ENCODE measurements around the gene UBIAD1.
A peak's percentile ranks its signal among the peaks of the same experiment; 100 is the strongest.

Gene UBIAD1, protein sequence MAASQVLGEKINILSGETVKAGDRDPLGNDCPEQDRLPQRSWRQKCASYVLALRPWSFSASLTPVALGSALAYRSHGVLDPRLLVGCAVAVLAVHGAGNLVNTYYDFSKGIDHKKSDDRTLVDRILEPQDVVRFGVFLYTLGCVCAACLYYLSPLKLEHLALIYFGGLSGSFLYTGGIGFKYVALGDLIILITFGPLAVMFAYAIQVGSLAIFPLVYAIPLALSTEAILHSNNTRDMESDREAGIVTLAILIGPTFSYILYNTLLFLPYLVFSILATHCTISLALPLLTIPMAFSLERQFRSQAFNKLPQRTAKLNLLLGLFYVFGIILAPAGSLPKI

DNA sequence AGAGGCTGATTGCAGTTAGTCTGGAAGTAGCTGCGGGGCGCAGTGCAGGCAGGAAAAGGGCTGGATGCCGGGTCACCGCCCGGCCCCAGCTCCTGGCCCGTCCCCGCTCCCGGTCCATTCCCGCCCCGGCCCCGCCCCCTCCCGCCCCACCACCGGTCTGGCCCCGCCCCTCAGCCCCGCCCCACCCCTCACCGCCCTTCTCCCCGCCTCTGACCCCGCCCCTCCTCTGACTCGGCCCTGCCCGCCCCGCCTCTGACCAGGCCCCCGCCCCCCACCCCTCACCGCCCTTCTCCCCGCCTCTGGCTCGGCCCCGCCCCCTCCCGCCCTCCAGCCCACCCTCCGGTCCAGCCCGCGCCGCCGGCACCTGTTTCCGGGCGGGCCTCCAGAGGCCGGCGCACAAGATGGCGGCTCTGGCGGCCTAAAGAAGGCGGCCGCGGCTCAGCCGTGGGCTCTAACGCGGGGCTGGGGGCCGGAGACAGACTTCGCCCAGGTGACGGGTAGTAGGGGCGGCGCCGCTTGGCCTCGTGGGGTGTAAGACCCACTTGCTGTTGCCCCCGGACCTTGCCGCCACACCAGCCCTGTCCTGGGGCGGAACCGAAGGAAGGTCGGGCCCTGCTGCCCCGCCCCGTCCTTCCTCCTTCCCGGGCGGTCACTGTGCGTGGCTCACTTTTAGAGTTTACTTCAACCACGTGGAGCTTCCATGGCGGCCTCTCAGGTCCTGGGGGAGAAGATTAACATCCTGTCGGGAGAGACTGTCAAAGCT is at the start of gene UBIAD1:
TSS of gene UBIAD1 (plus strand) at position 367 of the 763 bp plus-strand sequence. CDS start at position 701, 334 bp downstream.
- peak; percentile 89 for DNase-seq (ENCODE audit: low read depth)

DNA sequence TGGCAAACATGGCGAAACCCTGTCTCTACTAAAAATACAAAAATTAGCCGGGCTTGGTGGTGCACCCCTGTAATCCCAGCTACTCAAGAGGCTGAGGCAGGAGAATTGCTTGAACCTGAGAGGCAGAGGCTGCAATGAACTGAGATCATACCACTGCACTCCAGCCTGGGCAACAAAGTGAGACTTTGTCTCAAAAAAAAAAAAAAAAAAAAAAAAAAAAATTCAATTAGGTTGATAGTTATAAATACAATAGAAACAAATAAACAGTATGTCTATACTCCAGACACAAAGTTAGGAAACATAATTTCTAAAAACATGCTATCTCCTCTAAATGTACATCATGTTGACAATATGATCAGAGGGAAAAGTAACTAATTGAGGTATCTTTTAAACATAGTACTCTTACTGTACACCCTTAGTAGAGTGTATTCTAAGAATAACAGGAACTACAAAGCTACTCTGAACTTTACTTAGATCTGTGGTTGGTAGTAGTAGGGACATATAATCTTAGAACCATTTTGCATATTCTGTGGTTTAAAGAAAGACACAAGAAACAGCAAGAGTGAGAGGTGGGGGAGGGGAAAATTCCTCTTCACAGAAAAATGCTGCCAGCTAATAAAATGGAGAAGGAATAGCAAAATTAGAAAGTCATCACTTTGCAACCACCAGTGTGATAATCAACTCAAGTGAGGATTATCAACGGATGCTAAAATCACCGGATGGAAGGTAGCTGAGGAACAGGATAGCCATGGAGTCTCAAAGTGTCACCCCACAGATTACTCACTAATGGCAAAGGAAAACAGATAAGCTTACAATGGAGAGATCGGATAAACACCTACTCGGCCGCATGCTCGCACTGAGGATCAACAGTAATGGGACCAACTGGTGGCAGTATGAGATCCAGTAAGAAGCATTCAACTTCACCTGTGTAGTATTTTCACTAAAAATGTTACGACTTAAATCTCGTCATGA is 45.6 kb upstream of the UBIAD1 start:
- DNase-seq (ENCODE audit: low read depth), result peak; percentile 35

DNA sequence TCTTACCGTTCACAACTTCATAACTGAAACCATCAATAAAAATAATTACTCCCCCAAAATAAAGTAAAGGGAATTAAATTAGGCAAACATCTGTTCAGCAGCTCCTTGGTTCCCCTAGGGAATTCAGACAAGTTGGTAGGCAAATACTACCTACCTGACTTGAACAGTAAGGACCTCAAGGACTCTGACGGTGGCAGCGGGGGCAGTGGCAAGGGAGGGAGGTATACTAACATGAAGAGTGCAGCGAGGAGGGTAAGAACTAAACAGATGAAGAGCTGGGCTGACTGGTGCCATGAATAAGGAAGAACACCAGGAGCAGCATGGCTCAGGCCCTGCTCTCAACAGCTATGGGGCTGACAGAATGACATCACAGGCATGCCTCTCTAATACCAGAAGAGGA is 43.8 kb upstream of the UBIAD1 start:
- DNase-seq (ENCODE audit: low read depth), result peak; percentile 28

DNA sequence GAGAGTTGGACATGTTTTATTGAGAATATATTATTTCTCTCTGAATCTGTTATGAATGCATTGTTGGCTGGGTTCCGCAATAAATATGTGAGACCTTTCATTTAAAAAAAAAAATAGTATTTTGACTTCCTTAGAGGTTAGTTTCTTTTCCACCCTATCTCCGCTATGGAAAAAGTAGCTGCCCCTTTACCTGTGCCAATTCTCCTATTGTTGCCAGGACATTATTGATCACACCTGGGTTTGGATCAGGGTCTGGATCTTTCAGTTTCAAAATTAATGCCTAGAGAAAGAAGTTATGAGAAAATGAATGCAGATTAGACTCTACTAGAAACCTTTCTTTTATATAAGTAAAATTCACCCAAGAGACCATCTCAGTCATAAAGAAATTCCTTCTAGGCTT is 39.8 kb upstream of the UBIAD1 start:
- DNase-seq (ENCODE audit: low read depth), result no peak

DNA sequence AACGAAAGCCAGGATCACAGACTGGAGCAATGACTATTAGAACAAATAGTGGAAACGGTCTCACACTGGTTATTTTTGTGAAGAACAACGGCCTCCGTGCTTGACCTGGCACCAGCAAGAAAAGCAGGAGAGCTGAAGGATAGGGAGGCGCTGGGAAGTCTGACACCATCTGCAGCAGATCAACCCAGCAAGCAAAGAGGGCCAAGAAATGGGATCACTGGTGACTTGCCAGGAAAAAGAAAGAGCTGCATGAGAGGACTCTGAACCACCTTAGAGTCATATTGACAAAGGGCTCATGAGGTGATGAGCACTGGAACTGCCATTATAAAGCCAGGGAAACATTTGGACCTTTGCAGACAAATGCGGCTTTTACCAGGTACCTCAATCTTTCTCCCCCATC is 35.6 kb upstream of the UBIAD1 start:
- DNase-seq (ENCODE audit: low read depth), result no peak

DNA sequence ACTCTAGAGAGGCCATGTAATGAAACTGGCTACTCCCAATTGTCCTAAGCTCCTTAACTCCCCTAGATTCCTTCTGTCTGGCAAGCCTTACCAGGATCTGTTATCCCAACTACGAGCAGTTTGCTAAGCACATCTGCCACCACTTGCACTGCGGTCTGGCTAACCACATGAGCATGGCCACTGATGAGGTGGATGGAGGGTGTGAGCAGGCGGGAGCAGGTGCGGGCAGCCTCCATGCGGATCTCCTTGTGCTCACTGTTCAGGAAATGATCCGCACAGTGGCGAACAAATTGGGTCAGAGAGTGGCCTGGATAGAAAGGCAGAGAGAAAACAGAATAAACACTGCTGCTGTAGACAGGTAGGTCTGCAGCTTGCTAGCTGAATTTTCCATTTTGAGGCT is 34.7 kb upstream of the UBIAD1 start:
- DNase-seq (ENCODE audit: low read depth), result no peak

DNA sequence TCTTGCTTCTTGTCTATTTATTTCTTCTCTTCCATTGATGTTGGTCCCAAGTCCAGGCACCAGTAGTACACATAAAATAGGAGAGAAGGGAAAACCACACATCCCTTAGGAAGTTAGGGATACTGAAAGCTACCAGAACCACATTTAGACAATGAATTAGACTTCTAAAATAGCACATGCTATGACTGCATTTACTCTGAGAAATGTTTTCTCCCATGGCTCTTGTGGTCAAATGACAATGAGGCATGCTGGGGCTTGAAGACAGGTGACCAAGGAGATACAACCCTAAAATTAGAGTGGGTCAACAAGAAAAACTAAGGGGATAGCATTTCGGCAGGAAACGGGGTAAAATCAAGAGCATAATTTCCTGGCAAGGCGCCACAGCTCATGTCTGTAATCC is 27.8 kb upstream of the UBIAD1 start:
- no peak for DNase-seq (ENCODE audit: low read depth)

GRCh38 chr1:11245904-11246719 is 26.9 kb upstream of the UBIAD1 start:
- no peak for DNase-seq (ENCODE audit: low read depth)

GRCh38 chr1:11248169-11248568 is 24.8 kb upstream of the UBIAD1 start:
- no peak for DNase-seq (ENCODE audit: low read depth)

DNA sequence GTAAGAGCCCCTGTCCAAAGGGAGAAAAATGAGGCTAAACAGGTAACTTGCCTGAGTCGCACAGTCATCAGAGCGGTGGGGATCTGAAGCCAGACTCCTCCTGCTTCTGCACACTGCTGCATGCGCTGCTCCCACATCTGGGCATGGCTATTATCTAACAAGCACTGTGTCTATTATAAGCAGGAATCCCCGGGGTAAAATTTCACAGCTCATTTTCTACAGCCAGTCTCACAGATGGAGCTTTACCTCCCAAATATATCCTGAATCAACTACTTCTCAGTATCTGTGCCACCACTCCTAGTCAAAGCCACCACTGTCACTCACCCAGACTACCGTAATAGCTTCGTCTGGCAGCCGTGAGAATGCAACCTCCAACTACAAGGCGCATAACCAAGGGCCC is 20.5 kb upstream of the UBIAD1 start:
- DNase-seq (ENCODE audit: low read depth), result no peak

- no peak for DNase-seq (ENCODE audit: low read depth)
These were observed 19.8 kb upstream of the UBIAD1 start for GRCh38 chr1:11253226-11253625.

DNA sequence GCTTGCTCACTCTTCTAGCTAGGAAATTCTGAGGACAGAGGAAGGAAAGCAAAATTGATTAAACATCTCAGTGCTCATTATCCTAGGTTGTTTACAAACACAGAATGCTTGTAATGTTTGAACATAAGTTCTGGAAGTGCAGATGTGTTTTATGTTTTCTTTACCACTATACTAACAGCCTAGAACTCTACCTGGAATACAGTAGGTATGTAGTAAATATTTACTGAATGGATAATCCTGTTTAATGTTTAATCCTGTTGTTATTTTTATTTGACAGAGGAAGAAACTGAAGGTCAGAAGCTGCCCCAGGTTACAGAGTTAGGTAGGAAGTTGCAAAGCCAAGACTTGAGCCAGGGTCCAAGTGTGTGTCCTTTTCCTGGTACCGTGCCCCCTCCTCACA is 16.7 kb upstream of the UBIAD1 start:
- DNase-seq (ENCODE audit: low read depth), result no peak

DNA sequence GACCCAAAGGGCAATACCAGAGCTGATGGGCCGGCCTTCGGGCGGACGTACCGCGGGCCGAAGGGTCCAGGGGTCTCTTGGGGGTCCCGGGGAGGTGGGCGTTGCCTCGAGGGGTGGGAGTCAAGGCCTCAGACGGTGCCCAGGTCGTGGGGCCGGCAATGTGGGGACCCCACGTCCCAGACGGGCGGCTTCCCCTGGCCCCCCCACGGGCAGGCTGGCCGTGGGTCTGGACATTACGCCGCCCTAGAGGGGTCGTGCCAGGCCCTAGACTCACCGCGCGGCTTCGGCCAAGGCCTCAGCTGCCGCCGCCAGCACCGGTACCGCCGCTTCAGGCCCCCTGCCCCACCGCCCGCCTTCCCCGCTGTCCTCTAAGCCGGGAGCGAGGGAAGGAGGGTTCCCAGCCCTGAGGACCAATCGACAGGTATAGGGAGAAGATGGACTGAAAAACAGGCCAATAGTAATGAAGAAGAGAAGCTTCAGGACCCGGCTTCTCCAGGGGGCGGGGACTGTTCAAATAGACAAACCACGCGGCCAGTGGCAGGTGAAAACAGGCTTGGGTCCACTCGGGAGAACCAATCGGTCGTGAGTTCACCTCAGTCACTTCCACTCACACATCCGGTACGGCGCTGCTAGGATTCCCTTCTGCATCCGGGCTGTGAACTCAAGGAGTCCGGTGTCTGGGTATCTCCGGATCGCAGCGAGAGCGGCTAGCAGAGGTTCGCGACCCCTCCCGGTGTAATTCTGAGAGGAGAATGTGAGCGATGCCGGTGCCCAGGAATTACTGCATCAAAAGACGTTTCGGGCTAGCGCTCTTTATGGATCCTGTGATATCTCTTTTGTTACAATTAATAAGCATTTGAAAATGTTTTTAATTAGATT is 10.6 kb upstream of the UBIAD1 start, which contains the start of gene MTOR:
TSS of gene MTOR (minus strand) at position 381 of the 879 bp plus-strand sequence. CDS start 3,142 bp downstream, outside the sequence.
- DNase-seq (ENCODE audit: low read depth), result peak; percentile 100

DNA sequence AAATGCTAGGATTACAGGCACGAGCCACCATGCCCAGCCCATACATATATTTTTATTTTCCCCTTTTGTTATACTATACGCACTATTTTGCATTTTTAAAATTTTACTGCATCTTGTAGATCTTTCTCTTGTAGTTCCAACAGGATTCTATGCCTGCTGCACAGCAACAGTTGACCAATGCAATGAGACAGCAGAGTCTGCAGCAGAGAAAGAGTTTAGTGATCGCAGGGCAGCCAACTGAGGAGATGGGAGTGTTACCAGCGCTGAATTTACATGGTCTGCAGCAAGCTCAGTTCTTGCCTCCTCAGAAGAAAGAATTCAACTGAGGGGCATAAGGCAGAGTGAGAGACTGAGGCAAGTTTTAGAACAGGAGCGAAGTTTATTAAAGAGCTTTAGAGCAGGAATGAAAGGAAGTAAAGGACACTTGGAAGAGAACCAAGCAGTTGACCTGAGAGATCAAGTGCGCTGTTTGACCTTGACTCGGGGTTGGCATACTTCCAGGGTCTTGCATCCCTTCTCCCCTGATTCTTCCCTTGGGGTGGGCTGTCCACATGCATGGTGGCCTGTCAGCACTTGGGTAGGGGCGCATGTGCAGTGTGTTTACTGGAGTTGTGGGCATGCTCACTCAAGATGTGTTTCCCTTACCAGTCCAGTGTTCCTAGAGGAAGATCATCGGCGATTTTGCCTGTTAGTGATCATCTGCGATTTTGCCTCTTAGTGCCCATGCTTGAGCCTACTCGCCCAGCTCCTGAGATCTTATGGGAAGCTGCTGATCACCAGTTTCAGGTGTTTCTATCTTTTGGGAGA is 6.5 kb upstream of the UBIAD1 start:
- no peak for DNase-seq (ENCODE audit: low read depth)

GRCh38 chr1:11267350-11268337 is 5.4 kb upstream of the UBIAD1 start:
- peak; percentile 96 for DNase-seq (ENCODE audit: low read depth)

- no peak for DNase-seq (ENCODE audit: low read depth)
These were observed 510 bp upstream of the UBIAD1 start for GRCh38 chr1:11272544-11272831.

DNA sequence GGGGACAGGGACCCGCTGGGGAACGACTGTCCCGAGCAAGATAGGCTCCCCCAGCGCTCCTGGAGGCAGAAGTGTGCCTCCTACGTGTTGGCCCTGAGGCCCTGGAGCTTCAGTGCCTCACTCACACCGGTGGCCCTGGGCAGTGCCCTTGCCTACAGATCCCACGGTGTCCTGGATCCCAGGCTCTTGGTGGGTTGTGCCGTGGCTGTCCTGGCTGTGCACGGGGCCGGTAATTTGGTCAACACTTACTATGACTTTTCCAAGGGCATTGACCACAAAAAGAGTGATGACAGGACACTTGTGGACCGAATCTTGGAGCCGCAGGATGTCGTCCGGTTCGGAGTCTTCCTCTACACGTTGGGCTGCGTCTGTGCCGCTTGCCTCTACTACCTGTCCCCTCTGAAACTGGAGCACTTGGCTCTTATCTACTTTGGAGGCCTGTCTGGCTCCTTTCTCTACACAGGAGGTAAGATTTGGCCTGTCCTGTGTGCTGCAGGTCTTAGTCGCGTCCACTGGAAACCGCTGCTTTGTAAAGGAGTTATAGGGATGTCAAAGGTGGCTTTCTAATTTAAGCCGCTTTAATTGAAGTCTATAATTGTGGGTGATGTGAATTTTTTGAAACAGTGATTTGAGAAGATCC is 717 bp downstream of the UBIAD1 start:
- no peak for DNase-seq (ENCODE audit: low read depth)

GRCh38 chr1:11279152-11279551 is 6.2 kb downstream of the UBIAD1 start:
- no peak for DNase-seq (ENCODE audit: low read depth)

All from iris pigment epithelial cell (primary cell).